NCI-H1436 treated with DMSO at 0.1 percent for 48 hours (cell line): ENCODE measurements around the gene GSTM2.

Experiments
- DNase-seq: peaks from one replicate; lab custom pipeline; 2025; lab: John Stamatoyannopoulos, UW

GSTM2 gene

DNA sequence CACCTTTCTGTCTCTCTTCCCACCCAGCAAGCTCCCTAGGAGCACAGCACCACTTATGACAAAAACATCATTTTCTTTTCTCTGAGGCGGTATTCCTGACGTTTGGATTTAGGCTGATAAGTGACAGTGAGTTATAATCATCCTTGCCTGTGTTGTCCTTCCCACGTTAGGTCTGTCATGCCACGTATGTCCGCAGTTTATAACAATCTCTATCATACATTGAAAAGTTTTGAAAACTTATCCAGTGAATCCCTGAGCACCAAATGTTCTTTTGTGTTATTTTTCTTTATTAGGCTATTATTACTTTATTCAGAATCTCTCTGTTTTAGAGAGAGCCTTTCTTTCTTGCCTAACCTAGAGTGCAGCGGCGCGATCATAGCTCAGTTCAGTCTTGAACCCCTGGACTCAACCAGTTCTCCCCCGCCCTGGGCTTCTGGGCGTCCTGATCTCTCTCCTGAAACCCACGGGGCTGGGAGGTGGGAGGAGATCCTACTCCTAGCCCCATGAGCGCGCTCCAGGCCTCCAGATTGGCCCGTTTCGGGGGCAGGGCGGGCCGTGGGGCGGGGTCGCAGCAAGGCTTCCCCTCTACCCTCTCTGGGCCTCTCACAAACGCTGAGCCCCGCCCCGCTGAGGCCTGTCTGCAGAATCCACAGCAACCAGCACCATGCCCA is at the start of gene GSTM2:
GSTM2 (plus strand) TSS at position 606 of the 671 bp plus-strand sequence; CDS start at position 665, 59 bp downstream.
- DNase-seq = peak; percentile 45

DNA sequence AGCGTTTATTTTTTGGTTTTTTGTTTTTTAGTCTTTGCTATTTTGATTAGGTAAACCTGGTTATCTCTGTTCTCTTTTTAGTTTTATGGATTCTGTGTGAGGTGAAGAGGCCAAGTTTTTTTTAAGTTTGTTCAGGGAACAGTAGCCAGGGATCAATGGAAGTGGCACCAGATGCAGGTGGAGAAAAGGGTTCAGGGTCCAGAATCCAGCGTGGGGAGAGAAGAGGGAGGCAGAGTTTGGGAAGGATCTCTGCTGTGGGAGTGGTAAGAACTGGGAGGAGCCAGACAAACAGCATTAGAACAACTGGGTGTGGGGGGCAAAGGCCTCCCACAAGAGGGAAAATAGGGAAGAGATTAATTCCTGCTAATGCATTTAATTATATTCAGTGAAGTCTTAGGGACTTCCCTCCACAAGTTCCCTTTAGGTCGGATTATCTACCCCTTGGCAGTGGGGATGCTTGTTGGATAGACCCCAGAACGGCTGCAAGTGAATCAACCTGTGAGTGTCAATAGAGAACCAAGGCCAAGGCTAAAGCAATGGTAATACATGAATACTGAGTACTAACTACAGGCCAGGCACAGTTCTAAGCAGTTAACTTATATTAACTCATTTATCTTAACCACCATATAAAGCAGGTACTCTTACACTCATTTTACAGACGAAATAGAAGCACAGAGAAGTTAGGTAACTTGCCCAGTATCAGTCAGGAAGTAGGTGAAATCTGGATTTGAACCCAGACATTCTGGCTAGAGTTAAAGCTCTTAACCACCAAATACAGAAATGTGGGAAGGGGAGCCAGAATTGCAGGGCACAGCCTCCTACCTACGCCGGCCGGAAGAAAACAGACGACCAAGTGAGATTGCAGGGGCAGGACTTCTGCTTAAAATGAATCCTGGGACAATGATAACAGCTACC is 48.9 kb upstream of the GSTM2 start:
- no peak for DNase-seq

DNA sequence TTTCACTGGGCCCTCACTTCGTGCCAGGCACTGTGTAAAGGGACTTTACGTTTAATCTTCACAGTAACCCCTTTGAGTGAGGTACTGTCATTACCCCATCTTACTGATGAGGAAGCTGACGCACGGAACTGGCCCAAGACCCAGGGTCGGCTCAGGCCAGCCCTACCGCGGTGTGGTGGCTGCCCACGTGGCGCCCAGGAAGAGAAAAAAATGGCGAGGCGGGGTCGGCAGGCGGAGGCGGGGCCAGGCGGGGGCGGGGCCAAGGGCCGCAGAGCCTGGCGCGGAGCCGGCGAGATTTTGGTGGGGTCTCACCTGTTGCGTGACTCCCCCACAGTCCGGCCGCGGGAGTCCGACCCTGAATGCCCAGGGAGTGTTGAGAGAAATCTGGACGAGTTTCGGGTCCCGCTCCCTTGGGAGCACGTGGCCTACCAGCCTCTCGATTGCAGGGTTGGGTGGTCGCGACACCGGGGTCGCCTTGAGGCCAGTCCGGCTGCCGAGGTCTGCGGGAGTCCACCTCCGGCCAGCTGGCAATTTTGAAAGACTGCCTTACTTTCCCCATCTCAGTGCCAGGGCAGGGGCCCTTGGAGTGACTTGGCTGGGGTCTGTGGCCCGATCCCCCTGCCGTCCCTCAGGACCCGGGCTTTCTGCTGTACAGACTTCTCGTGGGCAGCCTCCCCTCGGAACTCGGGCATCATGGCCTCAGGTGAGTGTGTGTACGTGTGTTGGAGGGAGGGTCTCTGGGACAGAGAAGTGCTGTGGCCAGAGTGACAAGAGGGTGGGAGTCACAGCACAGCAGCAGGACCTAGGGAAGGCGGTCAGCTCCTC is 48.1 kb upstream of the GSTM2 start, which contains the start of the genes AMPD2 and GNAT2:
AMPD2 (plus strand) TSS at position 262 of the 825 bp plus-strand sequence. CDS start 1,339 bp downstream, outside the sequence.
GNAT2 (minus strand) TSS at position 41 of the 825 bp plus-strand sequence. CDS start 6,746 bp downstream, outside the sequence.
- DNase-seq = no peak

DNA sequence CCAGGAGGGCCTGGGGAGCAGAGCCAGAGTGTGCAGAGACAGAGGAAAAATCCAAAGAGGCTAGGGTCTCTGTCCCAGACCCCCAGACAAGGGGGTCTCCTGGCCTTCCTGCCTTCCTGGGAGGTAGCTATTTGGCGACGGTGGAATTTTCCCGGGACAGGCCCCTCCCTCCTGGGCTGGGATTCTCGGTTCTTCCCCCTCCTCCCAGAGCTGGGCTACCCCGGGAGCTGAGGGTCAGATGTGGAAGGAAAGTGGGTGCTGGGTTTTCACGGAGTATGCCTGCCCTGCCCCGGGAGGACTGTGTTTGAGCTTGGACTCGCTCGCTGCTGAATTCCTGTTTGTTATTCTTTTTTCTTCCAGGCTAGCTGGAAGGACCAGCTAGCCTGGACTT is 47.5 kb upstream of the GSTM2 start:
- no peak for DNase-seq

DNA sequence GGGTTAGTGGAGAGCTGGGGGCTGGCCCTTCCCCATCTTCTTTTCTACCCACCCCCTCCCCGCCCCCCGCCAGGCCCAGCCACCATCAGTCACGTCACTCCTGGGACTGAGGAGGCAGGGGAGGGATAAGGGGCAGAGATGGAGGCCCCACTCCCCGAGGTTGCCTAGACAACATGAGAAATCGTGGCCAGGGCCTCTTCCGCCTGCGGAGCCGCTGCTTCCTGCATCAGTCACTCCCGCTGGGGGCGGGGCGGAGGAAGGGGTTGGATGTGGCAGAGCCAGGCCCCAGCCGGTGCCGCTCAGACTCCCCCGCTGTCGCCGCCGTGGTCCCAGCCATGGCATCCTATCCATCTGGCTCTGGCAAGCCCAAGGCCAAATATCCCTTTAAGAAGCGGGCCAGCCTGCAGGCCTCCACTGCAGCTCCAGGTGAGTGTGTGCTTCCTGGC is 47.0 kb upstream of the GSTM2 start:
- peak; percentile 46 for DNase-seq

DNA sequence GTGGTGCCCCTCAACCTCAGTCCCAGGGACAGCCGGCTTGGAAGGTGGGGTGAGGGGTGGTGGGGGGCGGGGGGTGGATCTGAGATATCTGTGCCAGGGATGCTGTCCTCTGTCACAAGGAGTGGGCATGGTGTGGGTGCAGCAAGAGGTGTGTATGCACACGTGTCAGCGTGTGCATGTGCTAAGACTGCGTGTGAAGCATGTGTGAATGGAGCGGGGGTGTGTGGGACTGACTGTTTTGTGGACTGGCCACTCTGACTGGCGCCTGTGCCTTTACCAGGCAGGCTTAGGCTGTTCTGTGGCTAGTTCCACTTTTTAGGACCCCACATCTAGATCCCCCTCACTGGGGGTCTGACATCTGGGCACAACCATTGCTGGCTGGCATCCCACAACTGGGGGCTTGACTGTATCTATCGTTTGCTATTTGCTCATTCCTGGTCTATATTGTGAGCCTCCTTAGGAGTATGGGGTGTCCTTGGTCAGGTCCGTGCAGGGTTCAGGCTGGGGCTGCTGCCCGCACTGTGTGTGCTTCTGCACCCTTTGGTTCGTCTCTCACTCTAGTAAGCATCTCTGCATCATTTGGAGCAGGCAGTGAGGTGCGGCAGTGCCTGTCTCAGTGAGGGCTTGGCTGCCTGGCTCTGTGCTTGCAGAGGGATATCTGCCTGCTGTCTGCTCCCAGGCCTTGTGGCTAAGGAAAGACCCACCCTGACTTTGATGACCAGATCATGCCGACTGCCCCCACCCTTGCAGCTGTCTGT is 46.3 kb upstream of the GSTM2 start:
- DNase-seq = no peak

DNA sequence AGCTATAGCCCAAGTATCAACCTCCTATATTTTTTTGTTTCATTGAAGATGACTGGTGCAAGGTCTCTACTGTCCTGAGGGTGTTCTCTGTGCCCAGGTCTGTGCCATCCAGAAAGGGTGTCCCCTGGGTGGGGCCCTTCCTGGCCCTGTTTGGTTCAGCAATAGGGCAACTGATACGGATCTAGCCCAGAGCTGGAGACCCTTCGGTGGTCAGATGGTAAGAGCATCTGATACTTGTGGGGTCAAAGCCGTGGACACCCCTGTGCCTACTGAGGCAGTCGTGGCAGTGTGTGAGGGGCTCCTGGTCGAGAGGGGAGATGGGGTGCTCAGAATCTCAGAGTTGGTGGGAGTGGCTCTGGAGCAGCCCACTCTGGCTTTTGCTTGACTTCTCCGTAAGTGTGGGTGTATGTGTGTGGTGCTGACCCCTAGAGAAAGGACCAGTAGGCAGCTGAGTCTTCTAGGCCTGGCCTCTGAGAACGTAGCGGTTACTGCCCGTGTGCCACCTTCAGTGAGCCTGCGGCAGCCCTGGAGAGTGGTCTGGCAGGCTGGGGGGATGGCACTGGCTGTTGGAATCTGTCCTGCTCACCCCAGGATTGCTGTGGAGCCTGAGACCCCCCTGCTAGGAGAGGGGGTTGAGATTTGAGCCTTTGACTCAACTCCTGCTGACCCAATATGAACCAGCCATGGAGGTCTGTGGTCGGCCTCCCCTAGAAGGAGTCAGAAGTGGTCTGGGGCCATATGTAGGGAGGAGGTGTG is 45.5 kb upstream of the GSTM2 start:
- DNase-seq = no peak

DNA sequence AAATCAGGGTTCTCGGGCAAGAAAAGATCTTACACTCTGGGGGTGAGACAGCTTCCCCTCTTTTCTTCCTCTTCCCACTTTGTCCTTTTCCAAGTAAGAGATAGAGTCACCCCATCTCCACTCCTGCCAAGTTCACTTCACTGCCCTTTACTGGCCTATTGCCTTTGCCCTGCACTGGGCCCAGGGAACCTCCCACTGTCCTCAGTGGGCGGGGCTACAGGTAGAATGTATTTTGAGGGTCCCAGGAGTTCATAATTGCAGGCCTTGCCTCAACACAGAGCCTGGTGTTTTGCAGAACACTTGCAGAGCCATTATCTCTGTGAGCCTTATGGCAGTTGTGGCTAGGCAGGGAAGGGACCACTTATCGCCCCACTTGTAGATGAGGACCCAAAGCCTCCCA is 45.0 kb upstream of the GSTM2 start:
- no peak for DNase-seq

DNA sequence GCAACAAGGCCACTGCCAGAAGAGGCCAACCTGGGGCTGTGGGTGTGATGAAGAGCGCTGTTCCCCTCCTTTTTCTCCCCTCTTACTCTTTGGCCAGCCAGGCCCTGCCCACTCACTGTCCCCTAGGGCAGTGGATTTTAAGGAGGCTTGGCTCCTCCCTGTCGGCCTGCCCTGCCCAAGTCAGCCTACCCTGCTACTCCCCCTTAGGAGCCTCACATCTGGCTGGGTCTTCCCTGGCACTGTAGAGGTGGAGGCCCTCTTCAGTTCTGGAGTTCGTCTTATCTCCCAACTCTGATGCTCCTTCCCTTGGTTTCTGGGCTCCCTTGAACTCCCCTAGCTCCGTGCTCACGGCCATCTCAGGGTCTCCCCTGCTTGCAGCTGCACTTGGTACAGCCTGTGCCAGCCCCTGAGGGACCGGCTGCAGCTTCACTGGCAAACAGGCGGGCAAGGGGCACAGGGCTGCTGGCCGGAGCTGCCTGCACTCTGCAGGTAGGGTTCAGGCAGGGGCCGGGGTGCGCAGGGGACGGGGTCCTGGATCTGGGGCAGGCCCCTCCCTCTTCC is 44.2 kb upstream of the GSTM2 start:
- DNase-seq = no peak

DNA sequence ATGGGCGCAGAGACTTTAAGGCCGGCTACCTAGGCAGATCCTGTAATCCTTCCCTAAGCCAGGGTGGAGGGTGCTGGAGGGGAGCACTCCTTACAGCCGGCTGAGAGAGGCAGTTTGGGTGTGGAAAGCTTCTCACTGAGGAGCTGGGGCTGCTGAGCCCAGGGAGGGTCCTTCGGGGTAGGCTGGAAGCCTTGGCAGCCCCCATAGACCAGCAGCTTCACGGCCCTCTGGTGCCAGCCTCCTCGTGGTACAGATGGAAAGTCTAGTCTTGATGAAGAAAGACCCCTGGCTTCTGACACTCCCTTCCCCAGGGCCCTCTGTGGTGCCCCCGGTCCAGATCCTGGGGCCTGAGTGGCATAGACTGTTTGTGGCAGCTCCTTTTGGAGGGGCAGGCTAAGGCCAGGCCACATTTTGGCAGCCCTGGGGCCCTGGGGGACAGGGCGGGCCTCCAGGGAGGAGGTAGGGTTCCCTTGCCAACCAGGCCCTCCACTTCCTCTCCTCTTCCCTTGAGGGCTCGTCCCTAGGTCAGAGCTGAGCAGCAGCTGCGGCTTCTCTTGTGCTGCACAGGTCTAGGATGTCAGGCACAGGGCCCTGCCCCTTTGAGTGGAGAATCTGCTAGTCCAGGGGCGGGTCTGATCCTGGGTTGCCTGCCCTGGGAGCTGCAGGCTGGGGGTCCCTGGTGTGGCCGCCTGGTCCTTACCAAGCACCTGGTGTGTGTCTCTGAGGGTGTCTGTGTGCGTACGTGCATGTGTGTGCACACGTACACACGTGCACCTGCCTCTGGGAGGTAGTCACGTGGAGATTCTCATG is 43.5 kb upstream of the GSTM2 start:
- peak; percentile 32 for DNase-seq

DNA sequence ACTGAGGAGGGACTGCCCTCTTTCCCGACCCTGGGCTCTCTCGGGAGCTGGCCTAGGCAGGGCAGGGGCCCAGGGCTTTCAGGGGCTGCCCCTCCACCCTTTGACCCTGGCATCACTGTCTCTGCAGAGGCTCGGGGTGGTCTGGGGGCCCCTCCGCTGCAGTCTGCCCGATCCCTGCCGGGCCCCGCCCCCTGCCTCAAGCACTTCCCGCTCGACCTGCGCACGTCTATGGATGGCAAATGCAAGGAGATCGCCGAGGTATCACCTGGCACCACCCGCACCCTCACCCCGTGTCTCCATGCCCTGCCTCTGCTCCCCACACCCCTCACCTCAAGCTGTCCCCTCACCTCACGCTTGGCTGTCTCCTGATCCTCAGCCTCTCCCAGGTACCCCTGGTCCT is 42.7 kb upstream of the GSTM2 start:
- no peak for DNase-seq

DNA sequence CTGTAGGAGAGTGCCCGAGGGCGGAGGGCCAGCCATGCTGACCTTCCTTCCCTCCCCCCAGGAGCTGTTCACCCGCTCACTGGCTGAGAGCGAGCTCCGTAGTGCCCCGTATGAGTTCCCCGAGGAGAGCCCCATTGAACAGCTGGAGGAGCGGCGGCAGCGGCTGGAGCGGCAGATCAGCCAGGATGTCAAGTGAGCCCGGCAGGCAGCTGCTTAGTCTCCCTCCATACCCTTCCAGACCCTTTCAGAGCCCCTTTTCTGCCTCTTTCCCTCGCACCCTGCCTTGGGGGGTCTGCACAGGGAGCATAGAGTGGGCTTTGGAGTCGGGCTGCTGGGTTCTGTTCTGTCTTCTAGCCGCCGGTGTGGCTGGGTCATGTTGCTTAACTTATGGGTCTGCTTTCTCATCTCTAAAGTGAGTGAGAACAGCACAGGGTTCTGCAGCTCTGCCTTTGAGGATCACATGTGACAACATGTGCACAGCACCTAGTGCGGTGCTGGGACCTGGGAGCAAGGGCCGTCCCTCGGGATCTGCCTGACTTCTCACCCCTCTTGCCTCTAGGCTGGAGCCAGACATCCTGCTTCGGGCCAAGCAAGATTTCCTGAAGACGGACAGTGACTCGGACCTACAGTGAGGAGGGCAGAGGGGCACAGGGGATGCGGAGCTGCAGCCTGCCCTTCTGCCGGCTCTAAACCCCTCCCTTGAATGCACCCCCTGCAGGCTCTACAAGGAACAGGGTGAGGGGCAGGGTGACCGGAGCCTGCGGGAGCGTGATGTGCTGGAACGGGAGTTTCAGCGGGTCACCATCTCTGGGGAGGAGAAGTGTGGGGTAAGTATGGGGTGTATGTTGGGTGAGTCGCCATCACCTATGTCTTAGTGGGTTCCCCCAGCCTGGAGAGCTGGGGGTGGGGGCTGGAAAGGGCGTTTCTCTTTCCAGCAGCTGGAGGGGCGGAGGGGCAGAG is 42.0 kb upstream of the GSTM2 start:
- no peak for DNase-seq

DNA sequence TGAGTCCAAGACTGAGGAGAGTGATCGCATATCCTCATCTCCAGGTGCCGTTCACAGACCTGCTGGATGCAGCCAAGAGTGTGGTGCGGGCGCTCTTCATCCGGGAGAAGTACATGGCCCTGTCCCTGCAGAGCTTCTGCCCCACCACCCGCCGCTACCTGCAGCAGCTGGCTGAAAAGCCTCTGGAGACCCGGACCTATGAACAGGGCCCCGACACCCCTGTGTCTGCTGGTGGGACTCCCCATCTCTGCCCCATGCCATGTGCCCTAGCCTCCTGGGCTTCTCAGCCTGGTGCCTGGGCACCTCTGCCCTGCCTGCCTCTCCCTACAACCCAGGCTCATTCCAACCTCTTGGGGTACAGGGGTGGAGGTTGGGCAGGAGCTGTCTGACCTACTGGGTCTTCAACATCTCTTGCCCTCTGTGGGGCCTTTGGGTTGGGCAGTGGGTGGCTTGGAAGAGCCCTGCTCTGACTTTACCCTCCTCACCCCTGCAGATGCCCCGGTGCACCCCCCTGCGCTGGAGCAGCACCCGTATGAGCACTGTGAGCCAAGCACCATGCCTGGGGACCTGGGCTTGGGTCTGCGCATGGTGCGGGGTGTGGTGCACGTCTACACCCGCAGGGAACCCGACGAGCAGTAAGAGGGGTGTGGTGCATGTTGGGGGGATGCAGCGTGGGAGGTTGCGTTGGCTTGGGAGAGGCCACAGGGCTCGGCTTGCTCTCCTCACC is 41.0 kb upstream of the GSTM2 start:
- DNase-seq = no peak

DNA sequence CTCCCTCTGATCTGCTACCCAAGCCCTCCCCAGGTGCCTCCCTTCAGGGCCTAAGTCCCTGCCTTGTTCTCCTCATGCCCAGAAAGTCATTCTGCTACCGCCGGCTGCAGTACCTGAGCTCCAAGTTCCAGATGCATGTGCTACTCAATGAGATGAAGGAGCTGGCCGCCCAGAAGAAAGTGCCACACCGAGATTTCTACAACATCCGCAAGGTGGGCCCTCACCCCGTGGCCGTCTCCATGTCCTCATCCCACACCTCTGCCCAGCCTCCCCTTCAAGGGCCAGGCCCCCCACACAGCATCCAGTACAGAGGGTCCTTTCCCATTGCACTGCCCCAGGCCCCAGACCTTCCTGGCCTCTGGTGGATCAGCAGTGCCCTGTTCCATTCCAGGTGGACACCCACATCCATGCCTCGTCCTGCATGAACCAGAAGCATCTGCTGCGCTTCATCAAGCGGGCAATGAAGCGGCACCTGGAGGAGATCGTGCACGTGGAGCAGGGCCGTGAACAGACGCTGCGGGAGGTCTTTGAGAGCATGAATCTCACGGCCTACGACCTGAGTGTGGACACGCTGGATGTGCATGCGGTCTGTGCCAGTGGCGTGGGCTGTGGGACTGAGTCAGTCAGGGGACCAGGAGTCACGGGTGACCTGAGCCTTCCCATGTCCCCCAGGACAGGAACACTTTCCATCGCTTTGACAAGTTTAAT is 40.0 kb upstream of the GSTM2 start:
- no peak for DNase-seq

DNA sequence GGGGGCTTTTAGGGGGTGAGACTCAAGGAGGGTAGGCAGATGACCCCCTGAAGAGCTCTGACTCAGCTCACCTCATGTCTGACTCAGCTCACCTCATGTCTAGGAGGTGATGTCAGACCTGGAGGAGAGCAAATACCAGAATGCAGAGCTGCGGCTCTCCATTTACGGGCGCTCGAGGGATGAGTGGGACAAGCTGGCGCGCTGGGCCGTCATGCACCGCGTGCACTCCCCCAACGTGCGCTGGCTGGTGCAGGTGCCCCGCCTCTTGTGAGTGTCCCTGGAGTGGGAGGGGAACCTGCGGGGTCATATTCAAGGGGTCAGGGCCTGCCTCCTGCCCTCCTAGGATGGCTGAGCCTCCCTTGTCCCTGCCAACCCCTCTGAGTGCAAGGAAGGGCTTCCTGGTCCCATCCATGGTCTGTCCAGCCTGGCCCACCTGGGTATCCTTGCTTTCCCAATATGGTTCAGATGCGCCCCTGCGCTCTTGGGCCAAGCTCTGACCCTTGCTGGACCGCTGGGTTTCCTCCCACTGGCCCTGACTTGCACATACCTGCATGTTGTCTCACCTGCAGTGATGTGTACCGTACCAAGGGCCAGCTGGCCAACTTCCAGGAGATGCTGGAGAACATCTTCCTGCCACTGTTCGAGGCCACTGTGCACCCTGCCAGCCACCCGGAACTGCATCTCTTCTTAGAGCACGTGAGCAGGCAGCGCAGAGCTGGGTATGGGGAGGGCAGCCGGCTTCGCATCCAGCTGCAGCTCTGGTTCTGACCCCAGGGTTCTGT is 39.1 kb upstream of the GSTM2 start:
- no peak for DNase-seq
